Mesothelial cell of epicardium (in vitro differentiated cells): ENCODE data around the gene PDF. TPM values are rescaled to one million over a fixed set of nuclear protein-coding genes. Genes with fewer than 3 reads are reported as not detected.

ENCODE experiments used
- DNase-seq, 2 experiments: peaks; one replicate each; pipeline ENCODE4 v3.0.0; 2021; ENCODE audit warnings: low spot score in 2 of 2; ENCODE audit not compliant: unreplicated experiment in 2 of 2
- H3K27ac Mint-ChIP-seq: 2 replicates; pipeline ENCODE4 v1.8.0; 2021; ENCODE audit warnings: mixed read lengths
- H3K27me3 Mint-ChIP-seq: 2 replicates; pipeline ENCODE4 v1.8.0; 2021; ENCODE audit warnings: low read depth, mixed read lengths
- H3K36me3 Mint-ChIP-seq: 2 replicates; pipeline ENCODE4 v1.8.0; 2021; ENCODE audit warnings: mixed read lengths
- H3K4me1 Mint-ChIP-seq: 2 replicates; pipeline ENCODE4 v1.8.0; 2021; ENCODE audit warnings: mixed read lengths
- H3K4me3 Mint-ChIP-seq: 2 replicates; pipeline ENCODE4 v1.8.0; 2021; ENCODE audit warnings: mild to moderate bottlenecking, moderate library complexity, mixed read lengths
- H3K9me3 Mint-ChIP-seq: 2 replicates; pipeline ENCODE4 v1.8.0; 2021; ENCODE audit warnings: mixed read lengths
- total RNA-seq: library from RNA; stranded (reverse); gene quantifications from 3 replicates; pipeline ENCODE4 v1.2.1, GENCODE V29; 2021
- TF ChIP-seq, protein P1 (sequence below): fragments of 200-600 bp; sonication (generic); IDR thresholded peaks from one replicate; pipeline ENCODE4 v1.5.0; 2021; ENCODE audit warnings: antibody characterized with exemption; ENCODE audit not compliant: unreplicated experiment

The PDF gene, protein sequence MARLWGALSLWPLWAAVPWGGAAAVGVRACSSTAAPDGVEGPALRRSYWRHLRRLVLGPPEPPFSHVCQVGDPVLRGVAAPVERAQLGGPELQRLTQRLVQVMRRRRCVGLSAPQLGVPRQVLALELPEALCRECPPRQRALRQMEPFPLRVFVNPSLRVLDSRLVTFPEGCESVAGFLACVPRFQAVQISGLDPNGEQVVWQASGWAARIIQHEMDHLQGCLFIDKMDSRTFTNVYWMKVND
- total RNA-seq, result 13.5 to 14.1 TPM (median 13.6 TPM) in 3 replicates

GRCh38 chr16:69330286-69331109 lies at the start of gene PDF:
Gene PDF (minus strand): TSS chr16:69330588. CDS start chr16:69330570, 18 bp downstream.
- TF ChIP-seq, protein P1, sequence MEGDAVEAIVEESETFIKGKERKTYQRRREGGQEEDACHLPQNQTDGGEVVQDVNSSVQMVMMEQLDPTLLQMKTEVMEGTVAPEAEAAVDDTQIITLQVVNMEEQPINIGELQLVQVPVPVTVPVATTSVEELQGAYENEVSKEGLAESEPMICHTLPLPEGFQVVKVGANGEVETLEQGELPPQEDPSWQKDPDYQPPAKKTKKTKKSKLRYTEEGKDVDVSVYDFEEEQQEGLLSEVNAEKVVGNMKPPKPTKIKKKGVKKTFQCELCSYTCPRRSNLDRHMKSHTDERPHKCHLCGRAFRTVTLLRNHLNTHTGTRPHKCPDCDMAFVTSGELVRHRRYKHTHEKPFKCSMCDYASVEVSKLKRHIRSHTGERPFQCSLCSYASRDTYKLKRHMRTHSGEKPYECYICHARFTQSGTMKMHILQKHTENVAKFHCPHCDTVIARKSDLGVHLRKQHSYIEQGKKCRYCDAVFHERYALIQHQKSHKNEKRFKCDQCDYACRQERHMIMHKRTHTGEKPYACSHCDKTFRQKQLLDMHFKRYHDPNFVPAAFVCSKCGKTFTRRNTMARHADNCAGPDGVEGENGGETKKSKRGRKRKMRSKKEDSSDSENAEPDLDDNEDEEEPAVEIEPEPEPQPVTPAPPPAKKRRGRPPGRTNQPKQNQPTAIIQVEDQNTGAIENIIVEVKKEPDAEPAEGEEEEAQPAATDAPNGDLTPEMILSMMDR, result no peak
- peaks cover 17% of the 10 kb centered on the region for H3K4me1 Mint-ChIP-seq
- peaks cover 30% of the 10 kb centered on the region for H3K36me3 Mint-ChIP-seq

DNA sequence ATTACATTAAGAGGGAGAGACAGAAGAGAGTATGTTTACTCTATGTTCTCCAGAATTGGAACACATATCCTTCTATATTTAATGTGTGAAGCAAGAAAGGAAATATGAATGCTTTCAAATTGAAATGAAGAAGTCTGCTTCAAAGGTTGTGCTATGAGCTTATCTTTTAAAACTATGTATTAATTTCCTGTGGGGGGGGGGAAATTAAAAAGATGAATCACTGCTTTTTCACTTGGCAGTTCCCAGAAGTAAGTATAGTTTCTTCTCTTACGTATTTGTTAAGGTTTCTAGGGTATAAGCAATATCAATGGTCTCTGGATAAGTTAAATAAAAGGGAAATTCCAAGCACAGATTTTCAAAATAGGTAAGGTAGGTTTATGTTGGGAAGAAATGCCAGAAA lies 48.4 kb upstream of the PDF start:
- peaks cover 37% of the 10 kb centered on the region for H3K36me3 Mint-ChIP-seq
- H3K4me1 Mint-ChIP-seq, result no peaks in the 10 kb centered on the region
- TF ChIP-seq, protein P1, result no peak
- no peaks in the 10 kb centered on the region for H3K27me3 Mint-ChIP-seq
- H3K27ac Mint-ChIP-seq, result no peak overlapping the region
- H3K4me3 Mint-ChIP-seq, result no peak overlapping the region
- no peaks in the 10 kb centered on the region for H3K9me3 Mint-ChIP-seq
- DNase-seq, result no peak

More at GRCh38 chr16:69330286-69331109, at the start of gene PDF:
- H3K9me3 Mint-ChIP-seq, result no peaks in the 10 kb centered on the region
- peak; percentile 80 to 88 for DNase-seq
- H3K4me3 Mint-ChIP-seq, result peak within 1 kb of the TSS; percentile 76
- peak within 1 kb of the TSS; percentile 93 for H3K27ac Mint-ChIP-seq
- no peaks in the 10 kb centered on the region for H3K27me3 Mint-ChIP-seq

- H3K36me3 Mint-ChIP-seq, result peaks cover 38% of the 10 kb centered on the region
- TF ChIP-seq, protein P1, result no peak
- no peak overlapping the region for H3K4me3 Mint-ChIP-seq
- no peaks in the 10 kb centered on the region for H3K27me3 Mint-ChIP-seq
- DNase-seq, result no peak
- no peaks in the 10 kb centered on the region for H3K4me1 Mint-ChIP-seq
- no peaks in the 10 kb centered on the region for H3K9me3 Mint-ChIP-seq
- H3K27ac Mint-ChIP-seq, result no peak overlapping the region
Observed at GRCh38 chr16:69378036-69378435, 47.6 kb upstream of the PDF start.

GRCh38 chr16:69376393-69377059 lies 46.1 kb upstream of the PDF start:
- TF ChIP-seq, protein P1, result no peak
- H3K27me3 Mint-ChIP-seq, result no peaks in the 10 kb centered on the region
- no peak overlapping the region for H3K4me3 Mint-ChIP-seq
- no peaks in the 10 kb centered on the region for H3K4me1 Mint-ChIP-seq
- peaks cover 32% of the 10 kb centered on the region for H3K36me3 Mint-ChIP-seq
- no peaks in the 10 kb centered on the region for H3K9me3 Mint-ChIP-seq
- H3K27ac Mint-ChIP-seq, result no peak overlapping the region
- no peak for DNase-seq

DNA sequence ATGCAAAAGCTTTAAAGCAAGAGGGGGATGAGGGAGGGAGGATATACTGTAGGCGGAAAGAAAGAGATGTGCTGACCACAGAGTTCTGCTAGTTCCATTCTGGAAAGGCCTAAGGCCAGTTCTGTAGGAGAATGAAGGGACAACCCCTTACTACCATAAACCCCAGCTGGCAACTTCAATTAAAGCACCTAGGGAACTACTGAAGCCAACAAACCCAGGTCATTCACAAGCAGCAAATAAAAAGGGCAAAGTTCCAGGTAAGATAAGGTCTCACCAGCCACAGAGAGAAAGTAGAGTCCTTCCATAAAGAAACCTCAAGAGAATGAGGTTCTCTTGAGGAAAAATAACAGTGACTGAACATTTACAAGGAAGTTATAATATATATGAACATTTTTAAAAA lies 42.6 kb upstream of the PDF start:
- no peak for DNase-seq
- H3K27ac Mint-ChIP-seq, result no peak overlapping the region
- no peaks in the 10 kb centered on the region for H3K4me1 Mint-ChIP-seq
- TF ChIP-seq, protein P1, result no peak
- H3K4me3 Mint-ChIP-seq, result no peak overlapping the region
- no peaks in the 10 kb centered on the region for H3K9me3 Mint-ChIP-seq
- peaks cover 44% of the 10 kb centered on the region for H3K36me3 Mint-ChIP-seq
- H3K27me3 Mint-ChIP-seq, result no peaks in the 10 kb centered on the region
